Panc1 (cell line): ENCODE data around the gene SBF2. TPM values are rescaled to one million over a fixed set of nuclear protein-coding genes. Genes with fewer than 3 reads are reported as not detected.

ENCODE experiments used
- ATAC-seq: fragments of 200-7000 bp; cut with Tn5 transposase; 2 replicates; pipeline ENCODE4 v1.9.1; 2020; ENCODE audit warnings: mild to moderate bottlenecking, moderate library complexity
- BruUV-seq: library from RNA; stranded (reverse); fragments of 400-500 nt; replicated peaks from 2 replicates; lab custom pipeline; 2021; lab: Mats Ljungman, UMichigan
- CTCF ChIA-PET: fragments of 300-600 bp; sonication (Branson Sonifier 250); formaldehyde crosslinking; loops from one replicate; lab custom pipeline; 2022; ENCODE audit warnings: antibody characterized with exemption; lab: Charles Lee
- POLR2A ChIA-PET: fragments of 300-600 bp; sonication (Branson Sonifier 250); formaldehyde crosslinking; loops from one replicate; lab custom pipeline; 2022; ENCODE audit warnings: antibody characterized with exemption; lab: Charles Lee
- DNase-seq: peaks from one replicate; pipeline ENCODE4 v3.0.0-alpha.2; 2010; ENCODE audit warnings: low read depth, low spot score
- H3K27ac ChIP-seq: 2 replicates; pipeline ENCODE4 v1.5.1; 2011; ENCODE audit warnings: mild to moderate bottlenecking, low read length, inconsistent platforms
- H3K27me3 ChIP-seq: fragments of 200-500 bp; sonication (Bioruptor generic); 2 replicates; pipeline ENCODE4 v1.6.0; 2014; ENCODE audit warnings: low read length, inconsistent platforms; ENCODE audit not compliant: control insufficient read depth, insufficient read depth
- H3K36me3 ChIP-seq: fragments of 200-500 bp; sonication (Bioruptor generic); 2 replicates; pipeline ENCODE4 v1.5.1; 2014; ENCODE audit warnings: inconsistent platforms, mild to moderate bottlenecking, low read length, moderate library complexity; ENCODE audit not compliant: control insufficient read depth, insufficient read depth
- H3K4me1 ChIP-seq: 2 replicates; pipeline ENCODE4 v1.5.1; 2011; ENCODE audit warnings: inconsistent platforms, mild to moderate bottlenecking, low read length, moderate library complexity; ENCODE audit not compliant: control insufficient read depth, insufficient read depth
- H3K4me3 ChIP-seq, 2 experiments: 2 replicates each; pipeline ENCODE4 v1.5.1; 2011 to 2012; ENCODE audit warnings: low read depth in 2 of 2, low read length in 2 of 2, mild to moderate bottlenecking in 2 of 2, inconsistent platforms in 1 of 2, moderate library complexity in 1 of 2
- H3K9me3 ChIP-seq: fragments of 200-500 bp; sonication (Bioruptor generic); 2 replicates; pipeline ENCODE4 v1.5.1; 2014; ENCODE audit warnings: low read depth, mild to moderate bottlenecking, inconsistent platforms, low read length, moderate library complexity; ENCODE audit not compliant: control insufficient read depth, insufficient read depth
- POLR2AphosphoS5 ChIP-seq: IDR thresholded peaks from 2 replicates; pipeline ENCODE4 v1.6.1; 2012; ENCODE audit warnings: mild to moderate bottlenecking, low read depth, low read length, moderate library complexity
- SIN3A ChIP-seq: IDR thresholded peaks from 2 replicates; pipeline ENCODE4 v1.6.1; 2012; ENCODE audit warnings: low read depth, mild to moderate bottlenecking, low read length, moderate library complexity, borderline replicate concordance; ENCODE audit not compliant: insufficient read depth
- TCF7L2 ChIP-seq: IDR thresholded peaks from 2 replicates; pipeline ENCODE4 v1.6.1; 2011; ENCODE audit warnings: mild to moderate bottlenecking, low read depth, low read length, inconsistent platforms
- in situ Hi-C: cut with HindIII; loops from 2 replicates; pipeline ENCODE4 v1.10.0; 2016; ENCODE audit warnings: low sequenced_read_pairs, low pct_unique_long_range_greater_than_20kb
- intact Hi-C: fragments of 100-400 bp; cut with micrococcal nuclease; formaldehyde crosslinking; loops from one replicate; pipeline ENCODE4 v1.10.0; 2022; ENCODE audit not compliant: unreplicated experiment
- total RNA-seq: library from RNA; stranded (reverse); gene quantifications from one replicate; pipeline ENCODE4 v1.2.1, GENCODE V29; 2021; ENCODE audit not compliant: unreplicated experiment
- TF ChIP-seq, protein P1 (sequence below), 2 experiments: IDR thresholded peaks; 2 replicates each; pipeline ENCODE4 v1.6.1; 2011 to 2012; ENCODE audit warnings: low read depth in 2 of 2, control low read depth in 1 of 2, low read length in 1 of 2, mild to moderate bottlenecking in 1 of 2, moderate library complexity in 1 of 2; ENCODE audit not compliant: insufficient read depth in 1 of 2
- TF ChIP-seq, protein P2 (sequence below): fragments of 450-650 bp; IDR thresholded peaks from 2 replicates; pipeline ENCODE4 v1.5.1; 2017; ENCODE audit warnings: mild to moderate bottlenecking

Gene SBF2
- total RNA-seq, 1 experiment from 2014 or later, result 65.0 TPM

DNA sequence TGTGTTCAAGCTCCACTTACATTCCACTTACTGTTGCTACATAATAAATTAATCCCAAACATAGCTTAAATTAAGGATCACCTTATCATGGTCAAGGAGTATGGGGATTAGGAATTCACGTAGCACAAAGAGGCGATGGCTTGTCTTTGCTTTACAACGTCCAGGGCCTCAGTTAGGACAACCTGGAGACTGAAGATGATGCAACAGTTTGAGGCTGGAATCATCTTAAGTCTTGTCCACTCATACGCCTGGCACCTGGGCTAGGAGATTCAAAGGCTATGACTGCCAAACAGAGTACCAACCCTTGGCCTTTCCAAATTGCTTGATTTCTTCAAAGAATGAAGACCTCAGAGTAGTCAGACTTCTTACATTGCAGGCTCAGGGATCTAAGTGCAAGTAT, 149.1 kb downstream of the SBF2 start:
- DNase-seq (no peak), ATAC-seq (no peak)
- Histone ChIP-seq H3K27ac (peak overlapping the region; percentile 55; the same call in 1 of the 2 replicates), H3K4me3 (no peak overlapping the region), H3K9me3 (no peaks in the 10 kb centered on the region; the same call in 1 of the 2 replicates), H3K36me3 (no peaks in the 10 kb centered on the region), H3K27me3 (no peaks in the 10 kb centered on the region), H3K4me1 (no peaks in the 10 kb centered on the region)
- BruUV-seq, result no TSS peak
- POLR2A ChIA-PET, result no interaction called here
- intact Hi-C loops, result no loop called here
- CTCF ChIA-PET, result no interaction called here
- in situ Hi-C loops, result no loop called here
- no peak for TF ChIP-seq SIN3A
- no peak for TF ChIP-seq POLR2AphosphoS5
- TF ChIP-seq, protein P1, sequence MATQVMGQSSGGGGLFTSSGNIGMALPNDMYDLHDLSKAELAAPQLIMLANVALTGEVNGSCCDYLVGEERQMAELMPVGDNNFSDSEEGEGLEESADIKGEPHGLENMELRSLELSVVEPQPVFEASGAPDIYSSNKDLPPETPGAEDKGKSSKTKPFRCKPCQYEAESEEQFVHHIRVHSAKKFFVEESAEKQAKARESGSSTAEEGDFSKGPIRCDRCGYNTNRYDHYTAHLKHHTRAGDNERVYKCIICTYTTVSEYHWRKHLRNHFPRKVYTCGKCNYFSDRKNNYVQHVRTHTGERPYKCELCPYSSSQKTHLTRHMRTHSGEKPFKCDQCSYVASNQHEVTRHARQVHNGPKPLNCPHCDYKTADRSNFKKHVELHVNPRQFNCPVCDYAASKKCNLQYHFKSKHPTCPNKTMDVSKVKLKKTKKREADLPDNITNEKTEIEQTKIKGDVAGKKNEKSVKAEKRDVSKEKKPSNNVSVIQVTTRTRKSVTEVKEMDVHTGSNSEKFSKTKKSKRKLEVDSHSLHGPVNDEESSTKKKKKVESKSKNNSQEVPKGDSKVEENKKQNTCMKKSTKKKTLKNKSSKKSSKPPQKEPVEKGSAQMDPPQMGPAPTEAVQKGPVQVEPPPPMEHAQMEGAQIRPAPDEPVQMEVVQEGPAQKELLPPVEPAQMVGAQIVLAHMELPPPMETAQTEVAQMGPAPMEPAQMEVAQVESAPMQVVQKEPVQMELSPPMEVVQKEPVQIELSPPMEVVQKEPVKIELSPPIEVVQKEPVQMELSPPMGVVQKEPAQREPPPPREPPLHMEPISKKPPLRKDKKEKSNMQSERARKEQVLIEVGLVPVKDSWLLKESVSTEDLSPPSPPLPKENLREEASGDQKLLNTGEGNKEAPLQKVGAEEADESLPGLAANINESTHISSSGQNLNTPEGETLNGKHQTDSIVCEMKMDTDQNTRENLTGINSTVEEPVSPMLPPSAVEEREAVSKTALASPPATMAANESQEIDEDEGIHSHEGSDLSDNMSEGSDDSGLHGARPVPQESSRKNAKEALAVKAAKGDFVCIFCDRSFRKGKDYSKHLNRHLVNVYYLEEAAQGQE (IDR thresholded peaks at IDR 0.05; ENCODE audit: insufficient read depth in 1 of 2, low read depth in 2 of 2, low read length in 1 of 2), result no peak
- TF ChIP-seq, protein P2, sequence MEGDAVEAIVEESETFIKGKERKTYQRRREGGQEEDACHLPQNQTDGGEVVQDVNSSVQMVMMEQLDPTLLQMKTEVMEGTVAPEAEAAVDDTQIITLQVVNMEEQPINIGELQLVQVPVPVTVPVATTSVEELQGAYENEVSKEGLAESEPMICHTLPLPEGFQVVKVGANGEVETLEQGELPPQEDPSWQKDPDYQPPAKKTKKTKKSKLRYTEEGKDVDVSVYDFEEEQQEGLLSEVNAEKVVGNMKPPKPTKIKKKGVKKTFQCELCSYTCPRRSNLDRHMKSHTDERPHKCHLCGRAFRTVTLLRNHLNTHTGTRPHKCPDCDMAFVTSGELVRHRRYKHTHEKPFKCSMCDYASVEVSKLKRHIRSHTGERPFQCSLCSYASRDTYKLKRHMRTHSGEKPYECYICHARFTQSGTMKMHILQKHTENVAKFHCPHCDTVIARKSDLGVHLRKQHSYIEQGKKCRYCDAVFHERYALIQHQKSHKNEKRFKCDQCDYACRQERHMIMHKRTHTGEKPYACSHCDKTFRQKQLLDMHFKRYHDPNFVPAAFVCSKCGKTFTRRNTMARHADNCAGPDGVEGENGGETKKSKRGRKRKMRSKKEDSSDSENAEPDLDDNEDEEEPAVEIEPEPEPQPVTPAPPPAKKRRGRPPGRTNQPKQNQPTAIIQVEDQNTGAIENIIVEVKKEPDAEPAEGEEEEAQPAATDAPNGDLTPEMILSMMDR, result no peak
- TF ChIP-seq TCF7L2, result no peak

DNA sequence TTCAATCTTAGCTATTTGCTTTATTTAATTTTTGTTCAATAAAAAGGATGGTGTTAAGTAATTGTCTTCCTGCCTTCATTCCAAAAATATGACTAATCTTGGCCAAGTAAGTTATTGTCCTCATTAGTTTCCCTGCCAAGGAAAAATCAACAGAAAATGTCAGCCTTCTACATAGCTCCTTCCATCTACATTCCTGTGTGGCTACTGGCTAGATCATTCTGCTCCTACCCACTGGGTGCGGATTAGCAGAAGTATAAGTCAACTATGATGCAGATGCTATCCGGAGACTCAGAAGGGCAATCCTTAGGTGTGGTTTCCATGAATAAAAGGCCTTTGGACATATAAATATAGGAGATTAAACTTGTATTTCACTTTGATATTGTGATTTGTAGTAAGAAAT, 154.4 kb downstream of the SBF2 start:
- BruUV-seq, result no TSS peak
- no peaks in the 10 kb centered on the region; the same call in 1 of the 2 replicates for H3K9me3 ChIP-seq
- in situ Hi-C loops (no loop called here), intact Hi-C loops (no loop called here)
- no peak for TF ChIP-seq POLR2AphosphoS5
- no peaks in the 10 kb centered on the region for H3K27me3 ChIP-seq
- ChIA-PET POLR2A (interaction anchor here (0.5 kb wide), 1 partner anchor 667 kb away, joined by 4 read pairs; no protein-coding TSS in a partner anchor), CTCF (no interaction called here)
- peaks cover 8% of the 10 kb centered on the region for H3K4me1 ChIP-seq
- ATAC-seq (peak; percentile 71), DNase-seq (no peak)
- no peaks in the 10 kb centered on the region for H3K36me3 ChIP-seq
- peak overlapping the region; percentile 0; the same call in 1 of the 2 replicates for H3K27ac ChIP-seq
- H3K4me3 ChIP-seq, result no peak overlapping the region

DNA sequence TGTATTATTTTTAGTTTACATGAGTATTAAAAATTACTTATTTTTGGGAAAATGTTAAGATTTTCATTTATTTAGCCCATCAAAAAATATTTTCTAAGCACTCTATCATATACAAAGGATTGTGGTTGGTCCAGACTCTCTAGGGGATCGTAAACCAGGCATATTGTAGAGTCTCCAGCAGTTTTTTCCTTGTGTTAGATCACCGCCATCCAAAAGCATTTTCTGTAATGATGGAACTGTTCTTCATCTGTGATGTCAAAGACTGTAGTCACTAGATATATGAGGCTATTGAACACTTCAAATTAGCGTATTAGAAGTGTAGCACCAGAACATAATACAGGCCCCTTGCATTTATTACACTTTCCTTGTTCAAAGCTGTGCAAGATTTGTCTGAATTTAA, 154.9 kb downstream of the SBF2 start:
- no peak overlapping the region for H3K4me3 ChIP-seq
- CTCF ChIA-PET, result no interaction called here
- TF ChIP-seq SIN3A (no peak), TCF7L2 (no peak), POLR2AphosphoS5 (no peak)
- TF ChIP-seq, protein P2, result no peak
- TF ChIP-seq, protein P1 (IDR thresholded peaks at IDR 0.05; ENCODE audit: insufficient read depth in 1 of 2, low read depth in 2 of 2, low read length in 1 of 2), result no peak
- H3K4me1 ChIP-seq, result peaks cover 8% of the 10 kb centered on the region
- in situ Hi-C loops (no loop called here), intact Hi-C loops (no loop called here)
- no peaks in the 10 kb centered on the region for H3K27me3 ChIP-seq
- peak overlapping the region; percentile 0; the same call in 1 of the 2 replicates for H3K27ac ChIP-seq
- POLR2A ChIA-PET, result no interaction called here
- H3K9me3 ChIP-seq, result no peaks in the 10 kb centered on the region; the same call in 1 of the 2 replicates
- DNase-seq (no peak), ATAC-seq (no peak)
- no peaks in the 10 kb centered on the region for H3K36me3 ChIP-seq
- no TSS peak for BruUV-seq
